Sigmoid colon (tissue), 7 donors: Measurements from ENCODE around the gene CHADL. TPM values are rescaled to one million over a fixed set of nuclear protein-coding genes. Genes with fewer than 3 reads are reported as not detected.

Source experiments
- DNase-seq: peaks from one replicate; pipeline ENCODE4 v3.0.0-alpha.2; 2019
- H3K27ac ChIP-seq, 4 donors: fragments of 200-600 bp; sonication (generic); one replicate each; pipeline ENCODE4 v1.5.1; 2016 to 2019; ENCODE audit warnings: mild to moderate bottlenecking in 1 of 4
- H3K27me3 ChIP-seq, 3 donors: fragments of 200-600 bp; sonication (generic); one replicate each; pipeline ENCODE4 v1.5.1; 2019; ENCODE audit warnings: mild to moderate bottlenecking in 1 of 3
- H3K36me3 ChIP-seq, 4 donors: fragments of 200-600 bp; sonication (generic); one replicate each; pipeline ENCODE4 v1.5.1; 2016 to 2019
- H3K4me1 ChIP-seq, 4 donors: fragments of 200-600 bp; sonication (generic); one replicate each; pipeline ENCODE4 v1.5.1; 2017 to 2019
- H3K4me3 ChIP-seq, 4 donors: fragments of 200-600 bp; sonication (generic); one replicate each; pipeline ENCODE4 v1.5.1; 2017 to 2019; ENCODE audit warnings: mild to moderate bottlenecking in 2 of 4, moderate library complexity in 1 of 4
- H3K9me3 ChIP-seq, 4 donors: fragments of 200-600 bp in 3 of 4; sonication (generic) in 3 of 4; one replicate each; pipeline versions ENCODE4 v1.5.1 to v1.6.1; 2013 to 2019
- EP300 ChIP-seq, 4 donors: sonication (generic); formaldehyde crosslinking; IDR thresholded peaks; one replicate each; pipeline ENCODE4 v1.6.1; 2017; ENCODE audit warnings: antibody characterized with exemption in 4 of 4
- POLR2A ChIP-seq, 2 donors: fragments of 450-650 bp; IDR thresholded peaks; one replicate each; pipeline ENCODE4 v1.6.1; 2016; ENCODE audit warnings: antibody characterized with exemption in 2 of 2, mild to moderate bottlenecking in 2 of 2, moderate library complexity in 2 of 2
- POLR2AphosphoS5 ChIP-seq, 4 donors: sonication (generic); formaldehyde crosslinking; IDR thresholded peaks; one replicate each; pipeline ENCODE4 v1.6.1; 2017; ENCODE audit warnings: antibody characterized with exemption in 4 of 4
- WGBS, 2 donors: extraction: QIAGEN DNeasy Blood & Tissue Kit; methylation state at CpG; one replicate each; pipeline ENCODE4 v1.1.7; 2013; 5-methylcytosine and 5-hydroxymethylcytosine counted together
- intact Hi-C: fragments of 100-400 bp; cut with DNase I; formaldehyde crosslinking; loops from one replicate; pipeline ENCODE4 v1.15.1; 2023
- polyA plus RNA-seq, 3 donors: library from polyadenylated mRNA; stranded (reverse); fragments of 200-250 nt; gene quantifications; one replicate each; pipeline ENCODE4 v1.2.3, GENCODE V29; 2013
- total RNA-seq, 4 donors: library from RNA; depleted of rRNA; stranded (reverse); fragments of >200 nt; gene quantifications; one replicate each; pipeline ENCODE4 v1.1.0, GENCODE V29; 2016
- TF ChIP-seq, protein P1 (sequence below), 4 experiments: fragments of 450-650 bp in 3 of 4; fragments of 200-600 bp in 1 of 4; IDR thresholded peaks; one replicate each; pipeline ENCODE4 v1.5.1; 2016 to 2019; ENCODE audit warnings: antibody characterized with exemption in 4 of 4, mild to moderate bottlenecking in 3 of 4, moderate library complexity in 2 of 4
- donor health status: healthy with polysubstance abuse.
- donor health status: Bipolar disorder and iron deficiency.
- donor health status: healthy.

Gene CHADL
- total and polyA plus RNA-seq, 7 donors = 0.46 to 25.5 (median 4.2) TPM

DNA sequence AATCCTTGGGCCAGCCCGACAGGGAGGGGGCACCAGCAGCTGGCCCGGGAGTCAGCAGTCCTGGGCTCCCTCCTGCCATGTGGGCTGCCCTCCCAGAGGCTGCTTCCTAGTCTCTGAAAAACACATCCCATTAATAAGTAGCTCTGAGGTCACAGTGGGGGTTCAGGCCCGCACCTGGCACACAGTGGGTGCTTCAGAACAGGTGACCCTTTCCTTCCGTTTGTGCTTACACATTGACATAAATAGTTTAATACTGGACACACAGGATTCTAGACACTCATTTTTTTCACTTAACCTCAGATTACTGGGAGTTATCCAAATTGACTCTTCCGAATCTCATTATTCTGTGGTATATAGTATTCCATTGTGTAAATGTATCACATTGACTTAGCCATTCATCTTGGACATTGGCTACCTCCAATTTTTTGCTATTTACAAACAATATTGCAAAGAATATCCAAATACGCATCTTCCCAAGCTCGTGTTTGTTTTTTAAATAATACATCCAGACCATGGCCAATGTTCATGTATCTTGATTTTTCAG lies 474 bp upstream of the CHADL start:
- peak overlapping the region in 2 of 4 donors; percentile 10 to 47 for H3K27ac ChIP-seq

DNA sequence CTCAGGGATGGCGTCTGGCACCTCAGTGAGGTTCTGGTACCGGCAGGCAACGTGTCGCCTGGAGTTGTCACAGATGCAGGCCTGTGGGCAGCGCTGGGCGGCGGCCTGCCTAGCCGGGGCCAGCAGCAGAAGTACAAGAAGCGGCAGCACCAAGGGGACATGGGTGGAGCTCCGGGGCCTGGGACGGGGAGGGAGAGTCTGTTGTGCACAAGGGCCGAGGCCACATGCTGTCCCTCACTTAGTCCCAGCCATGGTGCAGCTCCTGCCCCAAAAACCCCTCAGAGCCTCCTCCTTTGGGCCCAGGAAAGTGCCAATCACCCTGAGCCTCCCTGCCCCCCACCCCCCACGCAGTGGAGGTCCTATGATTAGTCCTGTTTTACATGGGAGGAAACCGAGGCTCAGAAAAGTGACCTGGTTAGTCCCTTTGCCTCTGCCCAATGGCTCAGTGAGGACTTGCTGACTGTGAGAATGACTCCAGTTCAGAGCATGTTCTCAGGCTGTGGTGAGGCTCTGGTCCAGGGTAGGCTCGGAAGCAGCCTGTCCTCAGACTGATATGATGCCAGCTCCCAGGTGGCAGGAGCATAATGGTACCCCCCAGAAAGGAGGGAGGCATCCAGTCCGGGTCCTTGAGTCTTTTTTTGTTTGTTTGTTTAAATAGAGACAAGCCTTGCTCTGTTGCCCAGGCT lies 1.1 kb downstream of the CHADL start:
- H3K4me1 ChIP-seq = peaks cover 0 to 25% (median 23%) of the 10 kb centered on the region in 4 donors
- H3K27ac ChIP-seq = peak overlapping the region; percentile 8 to 62 (median 46)
- no peak for DNase-seq
- WGBS, 2 donors = 68 to 84% methylated on average over 16 of the region's 16 CpGs
- intact Hi-C loops = no loop called here
- no peaks in the 10 kb centered on the region for H3K9me3 ChIP-seq
- H3K4me3 ChIP-seq = peak overlapping the region in 1 of 4 donors; percentile 10
- no peaks in the 10 kb centered on the region for H3K27me3 ChIP-seq
- TF ChIP-seq POLR2AphosphoS5 (IDR thresholded peaks at IDR 0.05) (peak in 1 of 4 donors; percentile 20), EP300 (IDR thresholded peaks at IDR 0.05) (no peak), POLR2A (IDR thresholded peaks at IDR 0.05) (no peak)
- TF ChIP-seq, protein P1, sequence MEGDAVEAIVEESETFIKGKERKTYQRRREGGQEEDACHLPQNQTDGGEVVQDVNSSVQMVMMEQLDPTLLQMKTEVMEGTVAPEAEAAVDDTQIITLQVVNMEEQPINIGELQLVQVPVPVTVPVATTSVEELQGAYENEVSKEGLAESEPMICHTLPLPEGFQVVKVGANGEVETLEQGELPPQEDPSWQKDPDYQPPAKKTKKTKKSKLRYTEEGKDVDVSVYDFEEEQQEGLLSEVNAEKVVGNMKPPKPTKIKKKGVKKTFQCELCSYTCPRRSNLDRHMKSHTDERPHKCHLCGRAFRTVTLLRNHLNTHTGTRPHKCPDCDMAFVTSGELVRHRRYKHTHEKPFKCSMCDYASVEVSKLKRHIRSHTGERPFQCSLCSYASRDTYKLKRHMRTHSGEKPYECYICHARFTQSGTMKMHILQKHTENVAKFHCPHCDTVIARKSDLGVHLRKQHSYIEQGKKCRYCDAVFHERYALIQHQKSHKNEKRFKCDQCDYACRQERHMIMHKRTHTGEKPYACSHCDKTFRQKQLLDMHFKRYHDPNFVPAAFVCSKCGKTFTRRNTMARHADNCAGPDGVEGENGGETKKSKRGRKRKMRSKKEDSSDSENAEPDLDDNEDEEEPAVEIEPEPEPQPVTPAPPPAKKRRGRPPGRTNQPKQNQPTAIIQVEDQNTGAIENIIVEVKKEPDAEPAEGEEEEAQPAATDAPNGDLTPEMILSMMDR (IDR thresholded peaks at IDR 0.05) = no peak
- no peaks in the 10 kb centered on the region for H3K36me3 ChIP-seq

More for the DNA sequence above, 474 bp upstream of the CHADL start:
- no peak for DNase-seq
- Histone ChIP-seq H3K27me3 (no peaks in the 10 kb centered on the region), H3K4me1 (peaks cover 0 to 26% (median 25%) of the 10 kb centered on the region in 4 donors), H3K4me3 (no peak overlapping the region), H3K9me3 (no peaks in the 10 kb centered on the region), H3K36me3 (peaks cover 0 to 7% (median 4%) of the 10 kb centered on the region in 4 donors)
- intact Hi-C loops = no loop called here
- WGBS, 2 donors = 90 to 91% methylated on average over 7 of the region's 7 CpGs
- TF ChIP-seq POLR2A (IDR thresholded peaks at IDR 0.05) = no peak

DNA sequence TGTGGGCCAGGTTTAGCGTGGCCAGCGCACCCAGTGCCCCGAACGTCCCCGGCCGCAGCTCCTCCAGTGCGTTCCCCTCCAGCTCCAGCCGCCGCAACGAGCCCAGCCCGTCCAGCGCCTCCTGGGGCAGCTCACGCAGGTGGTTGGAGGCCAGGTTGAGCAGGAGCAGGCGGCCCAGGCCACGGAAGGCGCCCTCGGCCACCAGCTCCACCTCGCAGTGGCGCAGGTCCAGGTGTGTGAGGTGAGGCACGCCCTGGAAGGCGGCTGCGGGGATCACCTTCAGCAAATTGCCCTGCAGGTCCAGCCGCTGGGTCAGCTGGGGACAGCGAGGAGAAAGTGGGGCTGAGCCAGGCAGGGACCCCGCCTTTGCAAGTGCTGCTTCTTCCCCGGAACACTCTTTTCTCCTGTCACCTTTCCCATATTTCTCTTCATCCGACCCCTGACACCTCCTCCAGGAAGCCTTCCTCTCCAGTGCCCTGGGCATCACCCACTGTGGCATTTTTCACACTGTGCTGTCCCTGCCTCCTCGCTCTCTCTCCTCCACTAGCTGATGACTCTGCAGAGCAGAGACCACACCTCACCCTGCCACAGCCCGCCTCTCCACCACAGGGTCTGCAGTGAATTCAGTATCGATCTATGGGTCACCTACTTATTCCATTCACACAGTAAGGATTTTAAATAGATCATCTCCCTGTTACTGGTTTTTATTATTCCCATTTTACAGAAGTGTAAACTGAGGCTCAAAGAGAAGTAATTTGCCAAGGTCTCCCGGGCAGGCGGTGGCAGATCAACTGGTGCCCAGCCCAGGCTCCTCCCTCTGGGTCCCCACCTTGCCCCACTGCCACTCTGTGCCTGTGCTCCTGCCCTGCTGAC lies 1.9 kb downstream of the CHADL start:
- intact Hi-C loops = no loop called here
- Histone ChIP-seq H3K4me3 (peak overlapping the region in 2 of 4 donors; percentile 49 to 61), H3K27me3 (no peaks in the 10 kb centered on the region), H3K36me3 (no peaks in the 10 kb centered on the region), H3K9me3 (no peaks in the 10 kb centered on the region), H3K4me1 (peaks cover 0 to 25% (median 22%) of the 10 kb centered on the region in 4 donors), H3K27ac (peak overlapping the region in 3 of 4 donors; percentile 51 to 60 (median 54))
- TF ChIP-seq POLR2AphosphoS5 (IDR thresholded peaks at IDR 0.05) = no peak
- TF ChIP-seq, protein P1 (IDR thresholded peaks at IDR 0.05) = no peak
- no peak for TF ChIP-seq EP300 (IDR thresholded peaks at IDR 0.05)
- TF ChIP-seq POLR2A (IDR thresholded peaks at IDR 0.05) = no peak
- no peak for DNase-seq
- WGBS, 2 donors = 80 to 93% methylated on average over 32 of the region's 32 CpGs

DNA sequence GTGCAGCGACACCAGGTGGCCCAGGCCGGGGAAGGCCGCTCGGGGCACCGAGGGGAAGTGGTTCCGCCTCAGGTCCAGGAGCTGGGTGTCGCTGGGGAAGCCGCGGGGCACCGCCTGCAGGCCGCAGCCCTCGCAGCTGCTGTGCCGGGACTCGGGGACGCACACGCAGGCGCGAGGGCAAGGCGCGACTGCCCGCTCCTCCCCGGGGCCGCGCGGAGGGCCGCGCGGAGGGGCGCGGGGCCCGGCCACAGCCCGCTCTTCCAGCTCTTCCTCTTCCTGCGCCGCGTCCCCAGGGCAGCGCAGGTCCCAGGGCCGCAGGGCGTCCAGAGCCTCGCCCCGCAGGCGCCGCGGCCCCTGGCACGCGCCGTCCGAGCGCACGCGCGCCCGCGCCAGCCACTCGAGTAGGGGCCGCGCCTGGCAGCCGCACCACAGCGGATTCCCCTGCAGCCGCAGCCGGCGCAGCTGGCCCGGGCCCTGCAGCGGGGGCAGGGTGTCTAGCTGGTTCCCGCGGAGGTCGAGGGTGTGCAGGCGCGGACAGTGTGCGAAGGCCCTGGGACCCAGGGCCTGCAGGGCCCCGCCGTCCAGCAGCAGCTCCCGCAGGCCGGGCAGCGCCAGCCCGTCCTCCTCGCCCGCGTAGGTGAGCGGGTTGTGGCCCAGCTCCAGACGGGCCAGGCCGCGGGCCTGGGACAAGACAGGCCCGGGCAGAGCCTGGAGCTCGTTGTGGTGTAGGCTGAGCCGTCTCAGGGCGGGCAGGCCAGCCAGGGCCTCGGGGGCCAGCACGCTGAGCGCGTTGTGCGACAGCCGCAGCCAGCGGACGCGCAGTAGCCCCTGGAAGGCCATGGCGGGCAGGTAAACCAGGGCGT lies 2.8 kb downstream of the CHADL start:
- peak overlapping the region; percentile 14 to 54 (median 40) for H3K27ac ChIP-seq
- H3K4me3 ChIP-seq = peak overlapping the region; percentile 10 to 61 (median 48)
- TF ChIP-seq, protein P1 (IDR thresholded peaks at IDR 0.05) = peak in 1 of 4 experiments; percentile 40
- TF ChIP-seq POLR2AphosphoS5 (IDR thresholded peaks at IDR 0.05) = no peak
- no peaks in the 10 kb centered on the region for H3K27me3 ChIP-seq
- no peaks in the 10 kb centered on the region for H3K9me3 ChIP-seq
- peaks cover 0 to 25% (median 22%) of the 10 kb centered on the region in 4 donors for H3K4me1 ChIP-seq
- H3K36me3 ChIP-seq = no peaks in the 10 kb centered on the region
- 19 to 21% methylated on average over 97 of the region's 97 CpGs for WGBS, 2 donors
- DNase-seq = peak; percentile 79
- intact Hi-C loops = loop anchor here (2.0 kb wide), 1 partner anchor 315 kb away; no protein-coding TSS in a partner anchor
